H54 (cell line): Measurements from ENCODE around the gene SLIT3.
A peak's percentile ranks its signal among the peaks of the same experiment; 100 is the strongest.

Source experiments
- DNase-seq: peaks from one replicate; pipeline ENCODE4 v3.0.0; 2011; ENCODE audit warnings: low spot score, mixed read lengths; ENCODE audit not compliant: insufficient read length
- FAIRE-seq: peaks from 3 replicates; lab custom pipeline; 2011; peaks lifted over from hg19 to GRCh38; lab: Jason Lieb, UNC
- POLR2A ChIP-seq: IDR thresholded peaks from 2 replicates; pipeline ENCODE4 v1.6.1; 2011; ENCODE audit warnings: low read depth, mild to moderate bottlenecking, low read length

SLIT3 gene

GRCh38 chr5:169268019-169268418 lies 32.9 kb downstream of the SLIT3 start:
- TF ChIP-seq POLR2A: no peak
- DNase-seq (no peak), FAIRE-seq (no peak)

DNA sequence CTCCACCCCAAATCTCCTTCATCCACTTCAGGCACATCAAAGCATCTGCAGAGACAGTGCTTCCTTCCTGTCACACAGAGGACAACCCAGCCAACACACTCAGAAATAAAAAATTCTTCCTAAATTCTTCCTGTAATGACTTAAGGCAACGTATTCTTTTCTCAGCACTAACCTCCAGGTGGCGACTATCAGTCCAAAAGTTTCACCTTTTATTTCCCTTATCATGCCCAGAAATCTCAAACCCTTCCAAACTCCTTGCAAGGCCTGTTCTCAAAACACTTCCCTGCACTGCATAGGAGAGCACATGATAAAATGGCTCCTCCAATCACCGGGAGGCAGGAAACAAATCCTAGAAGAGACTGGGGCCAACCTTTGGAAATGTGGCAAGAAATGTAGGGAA lies 35.1 kb downstream of the SLIT3 start:
- FAIRE-seq (no peak), DNase-seq (peak; percentile 27)
- TF ChIP-seq POLR2A: no peak

DNA sequence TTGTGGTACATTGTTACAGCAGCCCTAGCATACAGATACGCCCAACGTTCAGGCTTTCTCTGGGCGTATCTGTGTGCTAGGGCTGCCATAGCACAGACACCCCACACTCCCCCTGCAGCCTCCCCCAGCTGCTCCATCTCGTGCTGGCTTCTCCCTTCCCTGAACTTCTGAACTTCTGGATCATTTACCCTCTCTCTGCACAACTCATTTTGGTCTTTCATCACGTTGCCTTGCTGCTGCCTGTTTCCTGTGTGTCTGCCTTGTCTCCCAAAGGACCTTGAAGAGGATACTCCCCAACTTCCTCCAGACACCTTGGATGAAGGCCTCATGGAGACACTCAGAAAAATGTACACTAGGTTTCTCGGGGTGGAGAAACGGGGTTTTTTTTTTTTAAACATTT lies 37.3 kb downstream of the SLIT3 start:
- FAIRE-seq (no peak), DNase-seq (no peak)
- no peak for TF ChIP-seq POLR2A

- DNase-seq (no peak), FAIRE-seq (no peak)
- no peak for TF ChIP-seq POLR2A
These were observed 39.9 kb downstream of the SLIT3 start for GRCh38 chr5:169260896-169261569.

GRCh38 chr5:169258372-169259000 lies 42.5 kb downstream of the SLIT3 start:
- FAIRE-seq: no peak
- no peak for TF ChIP-seq POLR2A
- no peak for DNase-seq

DNA sequence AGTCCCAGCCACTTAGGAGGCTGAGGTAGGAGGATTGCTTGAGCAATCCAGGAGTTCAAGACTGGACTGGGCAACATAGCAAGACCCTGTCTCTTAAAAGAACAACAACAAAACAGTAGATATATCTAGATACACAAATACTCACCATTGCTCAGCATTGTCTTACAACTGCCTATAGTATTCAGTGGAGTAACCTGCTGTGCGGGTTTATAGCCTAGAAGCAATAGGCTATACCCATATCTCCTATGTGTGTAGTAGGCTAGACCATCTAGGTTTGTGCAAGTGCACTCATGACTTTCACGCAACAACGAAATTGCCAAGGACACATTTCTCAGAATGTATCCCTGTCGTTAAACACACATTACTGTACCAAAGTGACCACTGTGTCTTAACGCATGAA lies 44.7 kb downstream of the SLIT3 start:
- DNase-seq (no peak), FAIRE-seq (no peak)
- TF ChIP-seq POLR2A: no peak

DNA sequence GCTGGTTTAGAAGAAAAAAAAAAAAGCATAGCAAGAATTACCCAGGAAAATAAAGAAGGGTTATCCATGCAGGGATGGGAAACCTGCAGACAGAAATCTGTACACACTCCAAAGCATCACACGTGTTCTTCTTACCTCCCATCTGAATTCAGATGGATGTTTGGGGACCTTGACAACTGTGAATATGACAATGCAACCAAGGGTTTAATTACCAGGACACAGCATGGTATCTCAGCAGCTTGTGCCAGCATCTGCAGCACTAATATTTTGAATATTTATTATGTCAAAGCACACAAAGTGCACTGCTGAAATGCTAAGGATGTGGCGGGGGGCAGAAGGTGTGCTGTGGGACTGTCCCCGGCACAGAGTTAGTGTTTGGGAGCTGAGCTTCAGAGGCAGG lies 47.9 kb downstream of the SLIT3 start:
- FAIRE-seq: no peak
- no peak for TF ChIP-seq POLR2A
- DNase-seq: no peak

DNA sequence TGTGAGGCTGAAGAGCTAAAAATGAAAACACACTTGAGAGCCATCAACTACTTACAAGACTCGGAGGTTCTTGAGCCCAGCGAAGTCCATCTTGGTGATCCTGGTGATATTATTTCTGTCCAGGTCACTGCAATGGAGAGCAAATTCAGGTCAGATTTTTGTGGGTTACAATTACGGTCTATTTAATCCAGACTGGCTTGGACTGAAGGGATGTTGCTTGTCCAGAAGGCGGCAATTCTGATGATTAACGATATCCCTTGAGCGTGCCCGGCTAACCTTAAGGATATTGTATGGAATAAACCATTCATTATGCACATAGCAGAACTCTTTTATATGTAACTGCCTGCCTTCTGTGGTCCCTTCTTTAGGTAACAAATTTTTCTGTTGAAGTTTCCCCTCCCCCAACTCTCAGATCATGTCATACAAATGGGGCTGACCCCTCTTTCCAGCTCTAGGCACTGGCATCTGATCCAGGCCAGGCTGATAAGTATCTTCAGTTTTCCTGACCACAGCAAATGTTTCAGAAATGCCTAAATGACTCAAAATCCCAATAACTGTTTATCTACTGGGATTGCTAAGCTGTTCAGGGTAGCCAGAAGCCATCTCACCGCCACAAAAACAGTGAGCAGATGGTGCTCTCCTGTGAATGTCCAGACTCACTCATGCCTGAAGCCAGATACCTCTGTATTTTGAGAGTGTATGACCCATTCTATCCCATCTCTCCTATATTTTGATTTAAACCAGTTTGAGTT lies 49.4 kb downstream of the SLIT3 start:
- no peak for FAIRE-seq
- TF ChIP-seq POLR2A: no peak
- no peak for DNase-seq

GRCh38 chr5:169250887-169251286 lies 50.1 kb downstream of the SLIT3 start:
- FAIRE-seq (no peak), DNase-seq (no peak)
- TF ChIP-seq POLR2A: no peak

- DNase-seq (no peak), FAIRE-seq (no peak)
These were observed 51.9 kb downstream of the SLIT3 start for GRCh38 chr5:169248996-169249395.

GRCh38 chr5:169248550-169248949 lies 52.4 kb downstream of the SLIT3 start:
- no peak for TF ChIP-seq POLR2A
- FAIRE-seq: no peak

More at GRCh38 chr5:169248996-169249395, 51.9 kb downstream of the SLIT3 start:
- no peak for TF ChIP-seq POLR2A

GRCh38 chr5:169244812-169245211 lies 56.1 kb downstream of the SLIT3 start:
- DNase-seq (no peak), FAIRE-seq (no peak)
- TF ChIP-seq POLR2A: no peak

More at GRCh38 chr5:169248550-169248949, 52.4 kb downstream of the SLIT3 start:
- no peak for DNase-seq

GRCh38 chr5:169243651-169244422 lies 57.1 kb downstream of the SLIT3 start:
- no peak for FAIRE-seq
- DNase-seq: no peak
- no peak for TF ChIP-seq POLR2A

GRCh38 chr5:169242849-169243186 lies 58.1 kb downstream of the SLIT3 start:
- no peak for DNase-seq
- no peak for FAIRE-seq
- no peak for TF ChIP-seq POLR2A
